Measurements from ENCODE around the gene KDM8.

KDM8 gene

GRCh38 chr16:27219161-27219560 is 15.8 kb downstream of the KDM8 start:
- H3K9ac ChIP-seq (ENCODE audit: low read depth, low read length): no peak overlapping the region
- H3K4me3 ChIP-seq (ENCODE audit: low read length): no peak overlapping the region
- H3K9me3 ChIP-seq (ENCODE audit: insufficient read depth, low read depth, low read length): no peaks in the 10 kb centered on the region
- peaks cover 7% of the 10 kb centered on the region for H3K36me3 ChIP-seq (ENCODE audit: insufficient read depth, low read depth, low read length)
- H3K27me3 ChIP-seq (ENCODE audit: insufficient read depth, low read length): no peaks in the 10 kb centered on the region
- no peaks in the 10 kb centered on the region for H3K4me1 ChIP-seq (ENCODE audit: insufficient read depth, low read length)
- no peak overlapping the region for H3K27ac ChIP-seq (ENCODE audit: low read length)

DNA sequence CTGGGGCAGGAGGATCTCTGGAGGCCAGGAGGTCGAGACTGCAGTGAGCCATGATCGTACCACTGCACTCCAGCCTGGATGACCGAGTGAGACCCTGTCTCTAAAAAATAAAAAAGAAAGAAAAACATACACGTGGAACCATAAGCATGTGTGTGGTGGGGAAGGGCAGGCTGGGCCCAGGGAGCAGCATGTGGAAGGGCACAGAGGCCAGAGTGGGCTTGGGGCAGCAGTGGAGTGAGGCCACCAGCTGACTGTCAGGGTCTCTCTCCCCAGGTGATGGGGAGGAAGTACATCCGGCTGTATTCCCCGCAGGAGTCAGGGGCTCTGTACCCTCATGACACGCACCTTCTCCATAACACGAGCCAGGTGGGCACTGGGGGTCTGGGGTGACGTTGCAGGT is 16.8 kb downstream of the KDM8 start:
- H3K4me3 ChIP-seq (ENCODE audit: low read length): no peak overlapping the region
- H3K4me1 ChIP-seq (ENCODE audit: insufficient read depth, low read length): no peaks in the 10 kb centered on the region
- no peaks in the 10 kb centered on the region for H3K27me3 ChIP-seq (ENCODE audit: insufficient read depth, low read length)
- no peaks in the 10 kb centered on the region; the same call in 1 of the 2 replicates for H3K36me3 ChIP-seq (ENCODE audit: insufficient read depth, low read depth, low read length)
- H3K27ac ChIP-seq (ENCODE audit: low read length): no peak overlapping the region
- no peak overlapping the region for H3K9ac ChIP-seq (ENCODE audit: low read depth, low read length)
- no peaks in the 10 kb centered on the region for H3K9me3 ChIP-seq (ENCODE audit: insufficient read depth, low read depth, low read length)

DNA sequence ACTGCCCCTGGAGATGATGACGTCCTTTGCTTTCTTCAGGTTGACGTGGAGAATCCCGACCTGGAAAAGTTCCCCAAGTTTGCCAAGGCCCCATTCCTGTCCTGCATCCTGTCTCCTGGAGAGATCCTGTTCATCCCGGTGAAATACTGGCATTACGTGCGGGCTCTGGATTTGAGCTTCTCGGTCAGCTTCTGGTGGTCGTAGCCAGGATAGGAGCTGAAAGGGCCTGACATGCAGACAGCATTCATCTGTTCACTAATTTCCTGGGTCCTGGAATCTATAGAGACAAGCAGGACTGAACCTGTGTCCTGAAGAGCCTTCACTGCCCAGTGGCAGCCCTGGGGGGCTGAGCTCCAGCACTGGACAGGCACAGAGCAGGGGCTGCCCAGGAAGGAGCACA is 17.2 kb downstream of the KDM8 start:
- Histone ChIP-seq H3K4me3 (ENCODE audit: low read length) (no peak overlapping the region), H3K9ac (ENCODE audit: low read depth, low read length) (no peak overlapping the region), H3K27ac (ENCODE audit: low read length) (no peak overlapping the region), H3K4me1 (ENCODE audit: insufficient read depth, low read length) (no peaks in the 10 kb centered on the region), H3K36me3 (ENCODE audit: insufficient read depth, low read depth, low read length) (no peaks in the 10 kb centered on the region; the same call in 1 of the 2 replicates), H3K27me3 (ENCODE audit: insufficient read depth, low read length) (no peaks in the 10 kb centered on the region), H3K9me3 (ENCODE audit: insufficient read depth, low read depth, low read length) (no peaks in the 10 kb centered on the region)

- no peaks in the 10 kb centered on the region for H3K9me3 ChIP-seq (ENCODE audit: insufficient read depth, low read depth, low read length)
- H3K9ac ChIP-seq (ENCODE audit: low read depth, low read length): no peak overlapping the region
- H3K4me3 ChIP-seq (ENCODE audit: low read length): no peak overlapping the region
- no peaks in the 10 kb centered on the region; the same call in 1 of the 2 replicates for H3K36me3 ChIP-seq (ENCODE audit: insufficient read depth, low read depth, low read length)
- no peaks in the 10 kb centered on the region for H3K4me1 ChIP-seq (ENCODE audit: insufficient read depth, low read length)
- no peak overlapping the region for H3K27ac ChIP-seq (ENCODE audit: low read length)
- H3K27me3 ChIP-seq (ENCODE audit: insufficient read depth, low read length): no peaks in the 10 kb centered on the region
Measured at GRCh38 chr16:27220991-27221390, 17.7 kb downstream of the KDM8 start.

GRCh38 chr16:27221576-27222248 is 18.4 kb downstream of the KDM8 start:
- Histone ChIP-seq H3K4me3 (ENCODE audit: low read length) (no peak overlapping the region), H3K9me3 (ENCODE audit: insufficient read depth, low read depth, low read length) (no peaks in the 10 kb centered on the region), H3K36me3 (ENCODE audit: insufficient read depth, low read depth, low read length) (no peaks in the 10 kb centered on the region; the same call in 1 of the 2 replicates), H3K9ac (ENCODE audit: low read depth, low read length) (no peak overlapping the region), H3K27ac (ENCODE audit: low read length) (no peak overlapping the region), H3K27me3 (ENCODE audit: insufficient read depth, low read length) (no peaks in the 10 kb centered on the region), H3K4me1 (ENCODE audit: insufficient read depth, low read length) (no peaks in the 10 kb centered on the region)

DNA sequence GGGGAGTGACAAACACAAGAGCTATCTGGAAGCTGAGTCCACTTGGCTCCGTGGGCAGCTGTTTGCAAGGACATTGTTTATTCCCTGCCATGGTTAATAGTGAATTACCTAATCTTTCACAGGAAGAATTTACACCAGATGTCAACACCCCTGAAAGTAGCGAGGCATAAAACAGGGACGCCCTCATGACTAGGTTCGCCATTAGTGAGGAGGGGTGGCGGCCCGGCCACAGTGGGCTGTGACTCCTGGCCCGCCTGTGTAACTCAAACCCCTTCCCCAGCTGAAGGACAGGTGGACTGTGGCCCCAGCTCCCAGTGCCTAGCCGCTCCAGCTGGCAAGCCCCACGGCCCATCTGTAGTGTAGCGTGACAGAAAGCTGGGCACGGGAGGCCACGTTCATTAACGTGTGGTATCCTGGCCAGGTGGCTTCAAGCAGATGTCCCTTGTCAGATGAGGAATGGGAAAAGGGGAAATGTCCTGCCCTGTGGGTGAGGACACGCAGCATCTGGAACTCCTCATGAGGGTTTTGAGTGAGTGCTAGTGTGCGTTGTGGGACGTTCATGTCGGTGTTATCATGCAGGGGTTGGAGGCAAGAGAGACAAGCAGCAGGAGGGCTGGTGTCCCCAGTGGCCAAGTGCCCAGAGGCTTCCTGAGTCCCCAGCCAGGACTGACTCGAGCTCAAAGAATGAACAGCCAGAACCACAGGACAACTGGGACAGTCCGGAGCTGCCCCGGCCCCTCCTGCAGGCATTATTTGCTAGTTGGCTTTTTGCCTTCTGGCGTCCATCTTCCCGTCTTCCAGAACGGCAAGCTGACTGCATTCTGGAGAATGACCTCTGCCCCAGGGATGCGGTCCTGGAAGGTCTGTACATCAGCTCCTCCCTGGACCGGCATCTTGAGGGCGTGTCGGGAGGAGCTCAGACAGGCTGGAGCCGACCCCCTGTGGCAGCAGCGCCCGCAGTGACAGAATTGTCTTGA is 19.2 kb downstream of the KDM8 start:
- no peaks in the 10 kb centered on the region for H3K4me1 ChIP-seq (ENCODE audit: insufficient read depth, low read length)
- no peaks in the 10 kb centered on the region for H3K9me3 ChIP-seq (ENCODE audit: insufficient read depth, low read depth, low read length)
- H3K27ac ChIP-seq (ENCODE audit: low read length): no peak overlapping the region
- H3K36me3 ChIP-seq (ENCODE audit: insufficient read depth, low read depth, low read length): no peaks in the 10 kb centered on the region; the same call in 1 of the 2 replicates
- no peak overlapping the region for H3K4me3 ChIP-seq (ENCODE audit: low read length)
- no peak overlapping the region for H3K9ac ChIP-seq (ENCODE audit: low read depth, low read length)
- no peaks in the 10 kb centered on the region for H3K27me3 ChIP-seq (ENCODE audit: insufficient read depth, low read length)

- H3K36me3 ChIP-seq (ENCODE audit: insufficient read depth, low read depth, low read length): no peaks in the 10 kb centered on the region; the same call in 1 of the 2 replicates
- no peak overlapping the region for H3K27ac ChIP-seq (ENCODE audit: low read length)
- no peak overlapping the region for H3K4me3 ChIP-seq (ENCODE audit: low read length)
- no peaks in the 10 kb centered on the region for H3K4me1 ChIP-seq (ENCODE audit: insufficient read depth, low read length)
- no peaks in the 10 kb centered on the region for H3K9me3 ChIP-seq (ENCODE audit: insufficient read depth, low read depth, low read length)
- H3K27me3 ChIP-seq (ENCODE audit: insufficient read depth, low read length): no peaks in the 10 kb centered on the region
- no peak overlapping the region for H3K9ac ChIP-seq (ENCODE audit: low read depth, low read length)
Measured at GRCh38 chr16:27223226-27223610, 19.9 kb downstream of the KDM8 start.

DNA sequence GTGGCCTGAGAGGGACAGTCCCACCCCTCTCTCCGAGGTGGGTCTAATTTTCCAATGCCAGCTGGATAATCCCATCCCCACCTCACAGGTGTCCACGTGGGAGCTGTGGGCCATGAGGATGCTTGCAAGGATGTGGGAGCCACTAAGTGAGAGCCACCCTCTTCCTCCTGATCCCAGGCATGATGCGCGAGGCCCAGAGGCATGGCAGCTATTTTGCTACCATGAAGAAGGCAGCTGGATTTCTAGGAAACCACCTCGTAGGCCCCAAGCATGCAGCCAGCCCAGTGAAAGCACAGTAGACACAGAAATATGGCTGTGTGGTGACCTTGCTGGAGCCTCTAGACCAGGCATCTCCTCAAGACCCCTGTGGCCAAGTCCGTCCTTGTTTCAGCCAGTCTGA is 20.4 kb downstream of the KDM8 start:
- Histone ChIP-seq H3K9me3 (ENCODE audit: insufficient read depth, low read depth, low read length) (no peaks in the 10 kb centered on the region), H3K9ac (ENCODE audit: low read depth, low read length) (no peak overlapping the region), H3K36me3 (ENCODE audit: insufficient read depth, low read depth, low read length) (no peaks in the 10 kb centered on the region; the same call in 1 of the 2 replicates), H3K27ac (ENCODE audit: low read length) (no peak overlapping the region), H3K4me3 (ENCODE audit: low read length) (no peak overlapping the region), H3K4me1 (ENCODE audit: insufficient read depth, low read length) (no peaks in the 10 kb centered on the region), H3K27me3 (ENCODE audit: insufficient read depth, low read length) (no peaks in the 10 kb centered on the region)

GRCh38 chr16:27224271-27224737 is 21.0 kb downstream of the KDM8 start:
- Histone ChIP-seq H3K9me3 (ENCODE audit: insufficient read depth, low read depth, low read length) (no peaks in the 10 kb centered on the region), H3K9ac (ENCODE audit: low read depth, low read length) (no peak overlapping the region), H3K4me1 (ENCODE audit: insufficient read depth, low read length) (no peaks in the 10 kb centered on the region), H3K36me3 (ENCODE audit: insufficient read depth, low read depth, low read length) (no peaks in the 10 kb centered on the region; the same call in 1 of the 2 replicates), H3K27me3 (ENCODE audit: insufficient read depth, low read length) (no peaks in the 10 kb centered on the region), H3K27ac (ENCODE audit: low read length) (no peak overlapping the region), H3K4me3 (ENCODE audit: low read length) (no peak overlapping the region)

DNA sequence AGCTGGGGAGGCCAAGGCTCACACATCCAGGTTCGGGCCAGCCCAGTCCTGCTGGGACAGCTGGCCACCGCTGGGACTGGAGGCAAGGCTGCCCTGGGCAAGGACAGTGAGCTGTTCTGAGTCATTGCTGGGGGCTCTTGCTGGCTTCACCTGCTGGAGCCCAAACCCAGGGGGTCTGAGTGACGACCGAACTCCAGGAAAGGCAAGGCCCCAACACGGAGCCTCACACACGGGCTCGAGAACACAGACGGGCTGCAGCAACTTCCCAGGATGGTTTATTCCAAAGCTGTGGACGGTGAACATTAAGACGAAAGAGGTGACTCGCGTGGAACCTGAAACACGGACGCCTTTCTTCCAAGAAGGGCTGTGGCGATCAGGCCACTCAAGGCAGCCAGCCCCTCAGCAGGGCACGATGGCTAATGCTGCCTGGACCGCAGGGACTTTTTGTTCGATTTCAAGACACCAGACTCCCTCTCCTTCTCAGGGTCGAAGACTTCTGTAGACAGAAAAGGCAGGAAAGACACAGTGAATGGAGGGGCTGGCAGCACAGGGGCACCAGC is 21.5 kb downstream of the KDM8 start:
- no peak overlapping the region for H3K9ac ChIP-seq (ENCODE audit: low read depth, low read length)

DNA sequence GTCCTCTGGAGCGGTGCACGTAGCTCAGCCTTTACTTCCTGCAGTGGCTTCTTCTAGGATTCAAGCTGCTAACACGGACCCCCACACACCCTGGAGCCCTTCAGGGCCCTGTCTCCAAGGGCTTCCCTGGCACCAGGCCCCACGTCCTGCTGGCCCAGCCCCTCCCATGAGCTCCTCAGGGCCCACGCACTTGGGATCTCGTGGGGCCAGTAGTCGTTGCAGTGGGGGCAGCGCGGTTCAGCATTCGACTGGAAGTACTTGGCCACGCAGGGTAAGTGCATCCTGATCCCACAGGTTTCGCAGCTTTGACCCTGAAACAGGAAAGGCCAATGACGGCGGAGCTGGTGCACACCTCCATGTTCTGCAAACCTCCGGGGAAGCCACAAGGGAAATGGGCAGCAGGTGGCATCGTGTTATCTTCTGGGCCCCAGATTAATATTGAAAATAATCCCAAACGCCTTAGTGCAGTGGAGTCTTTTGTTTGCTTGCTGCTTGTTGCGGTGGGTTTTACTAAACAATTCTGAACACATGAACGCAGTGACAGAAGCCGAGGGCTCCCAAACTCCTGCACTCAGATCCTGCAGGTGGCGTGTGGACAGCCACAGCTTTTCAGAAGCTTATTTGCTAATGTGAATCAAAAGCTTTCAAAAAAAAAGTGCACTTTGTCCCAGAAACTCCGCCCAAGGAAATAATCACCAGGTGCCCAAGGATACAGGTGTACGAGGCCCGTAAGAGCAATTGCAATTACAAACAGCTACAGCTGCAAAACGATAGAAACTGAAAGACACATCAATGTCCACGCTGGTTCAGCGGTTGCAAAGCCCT is 22.4 kb downstream of the KDM8 start:
- Histone ChIP-seq H3K36me3 (ENCODE audit: insufficient read depth, low read depth, low read length) (no peaks in the 10 kb centered on the region), H3K27me3 (ENCODE audit: insufficient read depth, low read length) (no peaks in the 10 kb centered on the region), H3K27ac (ENCODE audit: low read length) (no peak overlapping the region), H3K9me3 (ENCODE audit: insufficient read depth, low read depth, low read length) (no peaks in the 10 kb centered on the region), H3K4me3 (ENCODE audit: low read length) (no peak overlapping the region), H3K4me1 (ENCODE audit: insufficient read depth, low read length) (no peaks in the 10 kb centered on the region), H3K9ac (ENCODE audit: low read depth, low read length) (no peak overlapping the region)

More for the DNA sequence above, 21.5 kb downstream of the KDM8 start:
- H3K27ac ChIP-seq (ENCODE audit: low read length): no peak overlapping the region
- H3K27me3 ChIP-seq (ENCODE audit: insufficient read depth, low read length): no peaks in the 10 kb centered on the region
- H3K4me3 ChIP-seq (ENCODE audit: low read length): no peak overlapping the region
- H3K36me3 ChIP-seq (ENCODE audit: insufficient read depth, low read depth, low read length): no peaks in the 10 kb centered on the region; the same call in 1 of the 2 replicates
- H3K4me1 ChIP-seq (ENCODE audit: insufficient read depth, low read length): no peaks in the 10 kb centered on the region
- H3K9me3 ChIP-seq (ENCODE audit: insufficient read depth, low read depth, low read length): no peaks in the 10 kb centered on the region

Data from iPS-20b (cell line).